MCF 10A (cell line): ENCODE measurements around the gene NID2. TPM values are rescaled to one million over a fixed set of nuclear protein-coding genes. Genes with fewer than 3 reads are reported as not detected.

ENCODE experiments used
- BruUV-seq: library from RNA; stranded (reverse); fragments of 400-500 nt; replicated peaks from 2 replicates; lab custom pipeline; 2021; lab: Mats Ljungman, UMichigan
- CTCF ChIA-PET: fragments of 300-600 bp; sonication (Branson Sonifier 250); formaldehyde crosslinking; extraction: SDS; loops from one replicate; lab custom pipeline; 2021; ENCODE audit warnings: antibody characterized with exemption, inconsistent platforms; lab: Yijun Ruan, JAX
- POLR2A ChIA-PET: fragments of 300-600, 350-650 bp; sonication (Branson Sonifier 250); formaldehyde crosslinking; extraction: SDS; loops from one replicate; lab custom pipeline; 2020; ENCODE audit warnings: antibody characterized with exemption, inconsistent platforms; lab: Yijun Ruan, JAX
- DNase-seq: peaks from one replicate; pipeline ENCODE4 v3.0.0-alpha.2; 2018; ENCODE audit not compliant: unreplicated experiment
- H3K27ac Mint-ChIP-seq: one replicate; pipeline ENCODE4 v1.8.0; 2022; ENCODE audit warnings: mild to moderate bottlenecking, low read depth, mixed read lengths; ENCODE audit not compliant: unreplicated experiment
- H3K27me3 Mint-ChIP-seq: one replicate; pipeline ENCODE4 v1.8.0; 2022; ENCODE audit warnings: mixed read lengths; ENCODE audit not compliant: insufficient read depth, unreplicated experiment
- H3K36me3 Mint-ChIP-seq: one replicate; pipeline ENCODE4 v1.8.0; 2022; ENCODE audit warnings: mild to moderate bottlenecking, moderate library complexity, mixed read lengths; ENCODE audit not compliant: insufficient read depth, unreplicated experiment
- H3K4me1 Mint-ChIP-seq: one replicate; pipeline ENCODE4 v1.8.0; 2022; ENCODE audit warnings: mixed read lengths; ENCODE audit not compliant: insufficient read depth, unreplicated experiment
- H3K4me3 Mint-ChIP-seq: one replicate; pipeline ENCODE4 v1.8.0; 2022; ENCODE audit warnings: mild to moderate bottlenecking, moderate library complexity, mixed read lengths; ENCODE audit not compliant: unreplicated experiment
- H3K9me3 Mint-ChIP-seq: one replicate; pipeline ENCODE4 v1.8.0; 2022; ENCODE audit warnings: mixed read lengths; ENCODE audit not compliant: unreplicated experiment
- intact Hi-C: fragments of 100-400 bp; cut with micrococcal nuclease; formaldehyde crosslinking; loops from 2 replicates; pipeline ENCODE4 v1.14.1; 2022
- total RNA-seq: library from RNA; stranded (reverse); gene quantifications from 2 replicates; pipeline ENCODE4 v1.2.3, GENCODE V29; 2022
- TF ChIP-seq, protein P1 (sequence below): fragments of 200-600 bp; IDR thresholded peaks from one replicate; pipeline ENCODE4 v1.8.0; 2022; ENCODE audit warnings: antibody characterized with exemption, mild to moderate bottlenecking; ENCODE audit not compliant: unreplicated experiment

The NID2 gene
- total RNA-seq, 1 experiment from 2014 or later, result not detected

DNA sequence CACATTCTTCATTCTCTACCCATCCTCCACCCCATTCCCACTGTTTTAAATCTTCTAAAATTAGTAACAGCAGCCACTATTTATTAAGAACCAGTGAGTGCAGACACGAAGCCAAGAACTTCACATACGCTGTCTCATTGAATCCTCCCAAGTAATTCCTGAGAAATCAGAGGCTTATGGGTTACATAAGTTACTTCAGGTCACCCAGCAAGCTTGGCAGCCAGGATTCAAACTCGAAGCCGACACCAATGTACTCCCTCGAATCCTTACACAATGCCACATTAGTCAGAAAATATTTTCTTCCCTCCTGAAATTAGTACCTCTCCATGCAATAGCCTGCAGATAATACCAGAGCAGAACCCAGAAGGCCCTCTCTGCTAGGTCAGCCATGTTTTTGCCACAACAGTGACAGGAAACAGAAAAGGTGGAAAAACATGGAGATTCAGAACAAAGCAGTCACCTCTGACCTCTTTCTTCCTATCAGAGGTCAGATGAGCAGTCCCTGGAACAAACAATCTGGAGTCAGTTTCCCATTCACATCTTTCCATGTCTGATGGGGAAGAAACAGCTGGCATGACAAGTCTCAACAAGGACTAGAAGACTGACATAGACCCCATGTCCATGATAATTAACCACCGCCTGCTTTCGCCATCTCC is 16.4 kb downstream of the NID2 start:
- no peak overlapping the region for H3K27ac Mint-ChIP-seq
- no peaks in the 10 kb centered on the region for H3K36me3 Mint-ChIP-seq
- ChIA-PET CTCF (interaction anchor here (0.7 kb wide), 1 partner anchor 24 kb away, joined by 3 read pairs; no protein-coding TSS in a partner anchor), POLR2A (interaction anchor here (1.5 kb wide), 1 partner anchor 72 kb away, joined by 4 read pairs; no protein-coding TSS in a partner anchor)
- H3K27me3 Mint-ChIP-seq, result no peaks in the 10 kb centered on the region
- intact Hi-C loops, result no loop called here
- DNase-seq, result peak; percentile 35
- BruUV-seq, result no TSS peak
- H3K4me1 Mint-ChIP-seq, result peaks cover 6% of the 10 kb centered on the region
- no peaks in the 10 kb centered on the region for H3K9me3 Mint-ChIP-seq
- H3K4me3 Mint-ChIP-seq, result no peak overlapping the region
- TF ChIP-seq, protein P1, sequence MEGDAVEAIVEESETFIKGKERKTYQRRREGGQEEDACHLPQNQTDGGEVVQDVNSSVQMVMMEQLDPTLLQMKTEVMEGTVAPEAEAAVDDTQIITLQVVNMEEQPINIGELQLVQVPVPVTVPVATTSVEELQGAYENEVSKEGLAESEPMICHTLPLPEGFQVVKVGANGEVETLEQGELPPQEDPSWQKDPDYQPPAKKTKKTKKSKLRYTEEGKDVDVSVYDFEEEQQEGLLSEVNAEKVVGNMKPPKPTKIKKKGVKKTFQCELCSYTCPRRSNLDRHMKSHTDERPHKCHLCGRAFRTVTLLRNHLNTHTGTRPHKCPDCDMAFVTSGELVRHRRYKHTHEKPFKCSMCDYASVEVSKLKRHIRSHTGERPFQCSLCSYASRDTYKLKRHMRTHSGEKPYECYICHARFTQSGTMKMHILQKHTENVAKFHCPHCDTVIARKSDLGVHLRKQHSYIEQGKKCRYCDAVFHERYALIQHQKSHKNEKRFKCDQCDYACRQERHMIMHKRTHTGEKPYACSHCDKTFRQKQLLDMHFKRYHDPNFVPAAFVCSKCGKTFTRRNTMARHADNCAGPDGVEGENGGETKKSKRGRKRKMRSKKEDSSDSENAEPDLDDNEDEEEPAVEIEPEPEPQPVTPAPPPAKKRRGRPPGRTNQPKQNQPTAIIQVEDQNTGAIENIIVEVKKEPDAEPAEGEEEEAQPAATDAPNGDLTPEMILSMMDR, result no peak

DNA sequence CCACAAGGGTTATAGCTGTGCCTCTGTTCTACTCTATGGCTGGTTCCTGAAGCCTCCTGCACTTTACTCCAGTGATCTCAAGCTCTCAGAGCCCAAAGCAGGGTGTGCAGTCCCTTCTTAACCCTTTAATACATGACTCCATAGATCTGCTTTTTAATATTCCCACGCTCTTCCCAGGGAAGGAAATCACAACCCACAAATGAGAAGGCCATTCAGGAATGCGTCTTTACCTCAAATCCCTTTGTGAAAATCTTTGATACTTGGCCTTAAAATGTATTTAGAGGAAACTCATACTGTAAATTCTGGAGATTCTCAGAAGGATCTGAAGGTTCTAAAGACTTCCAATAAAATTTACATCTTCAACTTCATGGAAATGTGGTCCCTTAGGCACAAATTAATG is 17.0 kb downstream of the NID2 start:
- no peak overlapping the region for H3K4me3 Mint-ChIP-seq
- ChIA-PET POLR2A (interaction anchor here (1.5 kb wide), 1 partner anchor 73 kb away, joined by 4 read pairs; no protein-coding TSS in a partner anchor), CTCF (interaction anchor here (0.7 kb wide), 1 partner anchor 25 kb away, joined by 3 read pairs; no protein-coding TSS in a partner anchor)
- H3K4me1 Mint-ChIP-seq, result peaks cover 6% of the 10 kb centered on the region
- H3K36me3 Mint-ChIP-seq, result no peaks in the 10 kb centered on the region
- no peak overlapping the region for H3K27ac Mint-ChIP-seq
- DNase-seq, result no peak
- intact Hi-C loops, result no loop called here
- BruUV-seq, result no TSS peak
- TF ChIP-seq, protein P1, result no peak
- no peaks in the 10 kb centered on the region for H3K9me3 Mint-ChIP-seq
- no peaks in the 10 kb centered on the region for H3K27me3 Mint-ChIP-seq

DNA sequence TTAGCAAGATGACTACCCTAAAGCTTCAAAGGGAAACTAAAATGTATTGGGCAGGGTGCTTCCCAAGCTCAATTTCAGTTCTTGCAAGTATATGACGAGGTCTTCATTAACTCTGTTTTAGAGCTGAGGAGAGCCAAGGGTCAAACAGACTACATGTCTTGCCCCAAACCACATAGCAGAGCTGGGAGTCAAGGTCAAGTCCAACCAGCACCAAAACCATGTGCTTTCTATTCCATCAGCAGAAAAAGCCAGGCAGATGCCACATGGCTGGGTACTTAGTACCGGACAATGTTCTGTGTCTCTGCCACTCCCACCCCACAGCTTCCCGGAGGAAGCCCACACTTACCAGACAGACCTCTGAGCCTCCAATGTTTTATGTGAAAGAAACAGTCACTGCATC is 17.6 kb downstream of the NID2 start:
- H3K9me3 Mint-ChIP-seq, result no peaks in the 10 kb centered on the region
- BruUV-seq, result no TSS peak
- CTCF ChIA-PET, result interaction anchor here (0.8 kb wide), 1 partner anchor 37 kb away, joined by 3 read pairs; no protein-coding TSS in a partner anchor

More for the DNA sequence above, 17.6 kb downstream of the NID2 start:
- POLR2A ChIA-PET, result interaction anchor here (1.5 kb wide), 1 partner anchor 73 kb away, joined by 4 read pairs; no protein-coding TSS in a partner anchor
- H3K4me3 Mint-ChIP-seq, result no peak overlapping the region
- H3K4me1 Mint-ChIP-seq, result peaks cover 6% of the 10 kb centered on the region
- TF ChIP-seq, protein P1, result no peak
- no peaks in the 10 kb centered on the region for H3K36me3 Mint-ChIP-seq
- no peaks in the 10 kb centered on the region for H3K27me3 Mint-ChIP-seq
- intact Hi-C loops, result no loop called here
- H3K27ac Mint-ChIP-seq, result no peak overlapping the region
- no peak for DNase-seq
